WERI-Rb-1 (cell line): ENCODE measurements around the gene C12orf54.

Experiments
- DNase-seq: peaks from one replicate; pipeline ENCODE4 v3.0.0-alpha.2; 2020
- H3K27ac ChIP-seq: fragments of 250-450 bp; sonication (Bioruptor Pico); 2 replicates; pipeline ENCODE4 v1.5.1; 2020; ENCODE audit warnings: mild to moderate bottlenecking, moderate library complexity
- H3K27me3 ChIP-seq: fragments of 250-450 bp; sonication (Bioruptor Pico); 2 replicates; pipeline ENCODE4 v1.5.1; 2021; ENCODE audit warnings: mild to moderate bottlenecking, low read depth, moderate library complexity; ENCODE audit not compliant: insufficient read depth, severe bottlenecking
- H3K36me3 ChIP-seq: fragments of 250-450 bp; sonication (Bioruptor Pico); 2 replicates; pipeline ENCODE4 v1.5.1; 2020; ENCODE audit warnings: mild to moderate bottlenecking, moderate library complexity
- H3K4me3 ChIP-seq: 2 replicates; pipeline ENCODE4 v1.5.1; 2011; ENCODE audit warnings: low read depth, mild to moderate bottlenecking, control low read depth, low read length
- H3K9me3 ChIP-seq: fragments of 250-450 bp; sonication (Bioruptor Pico); 2 replicates; pipeline ENCODE4 v1.5.1; 2021; ENCODE audit warnings: mild to moderate bottlenecking, moderate library complexity; ENCODE audit not compliant: severe bottlenecking
- CTCF ChIP-seq: IDR thresholded peaks from 2 replicates; pipeline ENCODE4 v1.5.1; 2011; ENCODE audit warnings: low read depth, mild to moderate bottlenecking, control low read depth, inconsistent platforms, low read length

C12orf54 gene

DNA sequence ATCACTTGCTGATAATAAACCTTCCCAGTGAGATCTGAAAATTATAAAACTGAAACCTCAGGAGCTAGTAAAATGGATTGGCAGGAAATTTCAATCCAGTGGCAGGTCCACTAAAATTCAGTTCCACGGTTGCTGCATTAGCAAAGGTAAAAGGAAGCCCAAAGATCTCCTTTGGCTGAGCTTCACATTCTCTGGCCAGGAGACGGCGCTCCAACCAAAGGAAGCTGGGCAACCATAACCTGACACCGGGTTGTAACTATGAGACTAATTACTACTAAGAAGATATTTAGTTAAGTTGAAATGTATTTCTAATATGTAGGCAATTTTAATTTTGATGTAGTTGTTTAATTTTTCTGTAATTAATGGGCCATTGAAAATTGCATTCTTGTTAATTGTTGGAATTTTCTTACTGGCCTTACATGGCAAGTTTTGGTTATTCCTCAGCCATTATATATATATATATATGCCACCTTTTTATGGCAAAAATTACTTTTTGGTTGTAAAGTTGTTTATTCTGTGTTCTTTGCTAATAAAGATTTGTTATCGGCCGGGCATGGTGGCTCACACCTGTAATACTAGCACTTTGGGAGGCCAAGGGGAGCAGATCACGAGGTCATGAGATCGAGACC is 60.1 kb downstream of the C12orf54 start:
- Histone ChIP-seq H3K27ac (no peak overlapping the region), H3K27me3 (peaks cover 14% of the 10 kb centered on the region), H3K36me3 (no peaks in the 10 kb centered on the region), H3K4me3 (no peak overlapping the region), H3K9me3 (no peaks in the 10 kb centered on the region)
- peak; percentile 68 for TF ChIP-seq CTCF
- DNase-seq, result peak; percentile 20

GRCh38 chr12:48545833-48546469 is 63.7 kb downstream of the C12orf54 start:
- no peak overlapping the region for H3K4me3 ChIP-seq
- TF ChIP-seq CTCF, result no peak
- no peak overlapping the region for H3K27ac ChIP-seq
- no peak for DNase-seq
- H3K36me3 ChIP-seq, result no peaks in the 10 kb centered on the region
- no peaks in the 10 kb centered on the region for H3K9me3 ChIP-seq
- H3K27me3 ChIP-seq, result peaks cover 14% of the 10 kb centered on the region
